WTC11 (cell line): ENCODE data around the gene OCEL1.

Source experiments
- ATF3 ChIP-seq: sonication (generic); formaldehyde crosslinking; conservative IDR thresholded peaks from 2 replicates; pipeline ENCODE4 v1.8.1; 2022; ENCODE audit warnings: mild to moderate bottlenecking, missing genetic modification reagents
- ATF6 ChIP-seq: sonication (generic); formaldehyde crosslinking; IDR thresholded peaks from 2 replicates; pipeline ENCODE4 v1.8.1; 2023; ENCODE audit warnings: mild to moderate bottlenecking, missing genetic modification reagents
- CTCF ChIP-seq: fragments of 200-600 bp; IDR thresholded peaks from 2 replicates; pipeline ENCODE4 v1.8.0; 2022; ENCODE audit warnings: antibody characterized with exemption
- E2F1 ChIP-seq: sonication (generic); formaldehyde crosslinking; IDR thresholded peaks from 2 replicates; pipeline ENCODE4 v1.8.0; 2022; ENCODE audit warnings: mild to moderate bottlenecking, missing genetic modification reagents
- ELF4 ChIP-seq: sonication (generic); formaldehyde crosslinking; IDR thresholded peaks from 2 replicates; pipeline ENCODE4 v1.8.1; 2022; ENCODE audit warnings: low read depth, mild to moderate bottlenecking, moderate library complexity, missing genetic modification reagents
- HMGA2 ChIP-seq: fragments of 250-450 bp; sonication (Bioruptor Pico); IDR thresholded peaks from 2 replicates; pipeline ENCODE4 v1.4.0; 2021; ENCODE audit warnings: mild to moderate bottlenecking, moderate library complexity
- JUN ChIP-seq: sonication (generic); formaldehyde crosslinking; IDR thresholded peaks from 2 replicates; pipeline ENCODE4 v1.8.0; 2023; ENCODE audit warnings: mild to moderate bottlenecking, missing genetic modification reagents
- KAT7 ChIP-seq: sonication (generic); formaldehyde crosslinking; IDR thresholded peaks from 2 replicates; pipeline ENCODE4 v1.8.1; 2023; ENCODE audit warnings: missing genetic modification reagents, mild to moderate bottlenecking, borderline replicate concordance
- NFATC4 ChIP-seq: fragments of 250-450 bp; sonication (Bioruptor Pico); IDR thresholded peaks from 2 replicates; pipeline ENCODE4 v1.9.0; 2021; ENCODE audit warnings: mild to moderate bottlenecking
- PRRX2 ChIP-seq: fragments of 250-450 bp; sonication (Bioruptor Pico); IDR thresholded peaks from 2 replicates; pipeline ENCODE4 v1.8.0; 2021; ENCODE audit warnings: mild to moderate bottlenecking
- SMAD3 ChIP-seq: sonication (generic); formaldehyde crosslinking; IDR thresholded peaks from 2 replicates; pipeline ENCODE4 v1.8.0; 2022; ENCODE audit warnings: missing genetic modification reagents, mild to moderate bottlenecking, borderline replicate concordance
- SMAD4 ChIP-seq: sonication (generic); formaldehyde crosslinking; IDR thresholded peaks from 2 replicates; pipeline ENCODE4 v1.8.0; 2022; ENCODE audit warnings: mild to moderate bottlenecking, missing genetic modification reagents
- SP1 ChIP-seq: sonication (generic); formaldehyde crosslinking; conservative IDR thresholded peaks from 2 replicates; pipeline ENCODE4 v1.8.1; 2022; ENCODE audit warnings: missing genetic modification reagents
- ZNF263 ChIP-seq: sonication (generic); formaldehyde crosslinking; IDR thresholded peaks from 2 replicates; pipeline ENCODE4 v1.8.1; 2022; ENCODE audit warnings: low read depth, mild to moderate bottlenecking, moderate library complexity, missing genetic modification reagents

GRCh38 chr19:17242431-17243208, 16.6 kb downstream of the OCEL1 start:
- TF ChIP-seq JUN (CRISPR knock-in tag) (no peak), CTCF (no peak), ELF4 (CRISPR knock-in tag) (no peak), SMAD3 (CRISPR knock-in tag) (no peak), ATF3 (no peak), HMGA2 (CRISPR knock-in tag) (no peak), SP1 (CRISPR knock-in tag) (no peak), ATF6 (no peak), SMAD4 (no peak), ZNF263 (CRISPR knock-in tag) (no peak), KAT7 (CRISPR knock-in tag) (no peak), NFATC4 (CRISPR knock-in tag) (no peak), E2F1 (no peak), PRRX2 (no peak)
